ENCODE measurements around the gene SH2D4B.

SH2D4B gene

GRCh38 chr10:80504158-80504811, 33.4 kb upstream of the SH2D4B start:
- DNase-seq: no peak

- no peak for DNase-seq
These were observed 32.7 kb upstream of the SH2D4B start for GRCh38 chr10:80504897-80505465.

- no peak for DNase-seq
These were observed 31.5 kb upstream of the SH2D4B start for GRCh38 chr10:80506189-80506575.

- no peak for DNase-seq
These were observed 30.7 kb upstream of the SH2D4B start for GRCh38 chr10:80506836-80507487.

GRCh38 chr10:80509108-80509402, 28.6 kb upstream of the SH2D4B start:
- no peak for DNase-seq

- DNase-seq: no peak
These were observed 28.1 kb upstream of the SH2D4B start for GRCh38 chr10:80509403-80510161.

- DNase-seq: no peak
These were observed 25.6 kb upstream of the SH2D4B start for GRCh38 chr10:80512031-80512526.

GRCh38 chr10:80513106-80513505, 24.6 kb upstream of the SH2D4B start:
- no peak for DNase-seq

- DNase-seq: no peak
These were observed 22.2 kb upstream of the SH2D4B start for GRCh38 chr10:80515511-80515910.

- no peak for DNase-seq
These were observed 21.8 kb upstream of the SH2D4B start for GRCh38 chr10:80515941-80516340.

- DNase-seq: no peak
These were observed 21.1 kb upstream of the SH2D4B start for GRCh38 chr10:80516506-80517075.

- no peak for DNase-seq
These were observed 20.1 kb upstream of the SH2D4B start for GRCh38 chr10:80517416-80518142.

GRCh38 chr10:80518143-80518806, 19.4 kb upstream of the SH2D4B start:
- no peak for DNase-seq

GRCh38 chr10:80518807-80519360, 18.8 kb upstream of the SH2D4B start:
- DNase-seq: no peak

GRCh38 chr10:80519936-80520650, 17.6 kb upstream of the SH2D4B start:
- DNase-seq: no peak

- DNase-seq: no peak
These were observed 16.8 kb upstream of the SH2D4B start for GRCh38 chr10:80520661-80521470.

GRCh38 chr10:80522756-80523363, 14.8 kb upstream of the SH2D4B start:
- no peak for DNase-seq

- no peak for DNase-seq
These were observed 13.9 kb upstream of the SH2D4B start for GRCh38 chr10:80523773-80524172.

- DNase-seq: no peak
These were observed 13.4 kb upstream of the SH2D4B start for GRCh38 chr10:80524190-80524909.

Data from GDM1 (cell line).